GM10847 (cell line): ENCODE measurements around the gene DYNLRB1.

Experiments
- POLR2A ChIP-seq: IDR thresholded peaks from 2 replicates; pipeline ENCODE4 v1.6.1; 2011; ENCODE audit not compliant: insufficient read length; ENCODE audit errors: extremely low read depth

DYNLRB1 gene

DNA sequence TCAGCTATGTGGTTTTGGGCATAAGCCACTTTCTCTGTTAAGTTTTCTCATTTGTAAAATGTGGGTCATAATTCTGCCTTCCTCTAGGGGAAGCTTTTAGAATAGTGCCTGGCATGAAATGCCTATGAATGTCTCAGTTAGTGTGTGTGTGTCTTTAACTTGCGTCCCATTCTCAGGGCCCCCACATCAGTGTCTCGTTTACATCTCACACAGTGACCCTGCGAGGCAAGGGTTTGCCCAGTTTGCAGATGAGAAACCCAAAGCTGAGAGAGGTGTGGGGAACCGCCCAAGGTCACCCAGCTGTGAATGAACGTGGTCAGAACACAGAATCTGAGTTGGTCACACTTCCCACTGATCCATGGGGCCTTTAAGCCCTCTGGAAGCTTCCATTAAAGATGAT, 14.1 kb downstream of the DYNLRB1 start:
- no peak for TF ChIP-seq POLR2A

DNA sequence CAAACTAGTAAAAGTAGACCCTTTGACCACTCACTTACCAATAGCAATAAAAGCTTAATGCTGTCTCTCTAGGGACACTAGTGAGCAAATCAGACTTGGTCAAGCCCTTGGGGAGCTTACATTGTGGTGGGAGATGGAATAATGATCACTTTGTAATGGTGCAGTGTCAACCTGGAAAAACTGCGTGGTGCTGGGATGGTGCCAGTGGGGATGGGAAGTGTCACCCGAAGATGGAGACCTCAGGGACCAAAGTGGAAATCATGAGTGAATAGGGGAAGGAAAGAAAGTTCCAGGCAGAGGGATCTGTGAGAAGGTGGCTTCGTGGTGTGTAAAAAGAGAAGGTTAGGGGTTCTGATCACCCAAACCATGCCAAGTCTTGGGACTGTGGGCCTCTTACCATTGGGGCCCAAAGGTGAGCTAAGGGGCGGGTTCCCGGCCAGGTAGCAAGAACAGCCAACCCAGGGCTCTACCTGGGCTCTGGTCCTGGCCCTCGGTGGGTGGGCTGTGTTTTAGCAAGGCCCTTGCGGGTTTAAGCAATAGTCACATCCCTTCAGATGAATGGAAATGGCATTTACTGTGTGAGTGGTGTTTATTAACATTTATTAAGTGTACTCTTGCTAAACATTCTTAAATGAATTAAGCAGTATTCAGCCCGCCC, 15.5 kb downstream of the DYNLRB1 start:
- no peak for TF ChIP-seq POLR2A

DNA sequence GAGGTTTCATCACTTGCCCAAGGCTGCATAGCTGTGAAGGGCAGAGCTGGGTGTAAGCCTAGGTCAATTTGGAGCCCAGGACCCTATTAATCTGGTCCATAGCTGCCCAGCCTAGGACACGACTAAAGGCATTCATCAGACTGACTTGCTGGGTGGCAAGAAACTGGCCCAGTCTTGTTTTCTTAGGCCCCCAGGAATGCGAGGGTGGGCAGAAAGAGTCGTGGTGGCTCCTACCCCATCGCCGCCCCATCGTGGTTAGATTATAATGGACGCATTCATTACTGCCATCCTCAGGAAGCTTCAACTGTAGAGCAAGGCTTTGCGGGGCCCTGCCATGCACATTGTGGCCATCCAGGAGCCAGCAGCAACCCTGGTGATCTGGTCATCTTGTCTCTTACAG, 16.1 kb downstream of the DYNLRB1 start:
- no peak for TF ChIP-seq POLR2A

DNA sequence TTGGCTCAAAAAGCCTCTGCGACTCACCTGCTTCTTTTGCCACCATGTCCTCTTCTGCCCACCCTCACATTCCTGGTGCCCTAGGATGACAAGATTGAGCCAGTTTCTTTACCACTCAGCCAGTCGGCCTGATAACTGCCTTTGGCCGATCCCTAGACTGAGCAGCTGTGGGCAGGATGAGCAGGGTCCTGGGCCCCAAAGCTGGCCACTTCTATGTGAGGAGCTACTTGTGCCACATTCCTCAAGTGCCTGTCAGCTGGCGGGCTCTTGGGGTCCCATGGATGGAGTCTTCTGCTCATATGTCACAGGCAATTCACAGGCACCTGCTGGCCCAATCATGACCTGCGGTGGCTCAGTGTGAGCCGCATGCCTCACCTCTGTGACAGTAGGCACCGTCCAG, 16.5 kb downstream of the DYNLRB1 start:
- TF ChIP-seq POLR2A = no peak

- no peak for TF ChIP-seq POLR2A
Observed at GRCh38 chr20:34534391-34535165, 18.4 kb downstream of the DYNLRB1 start.

GRCh38 chr20:34535301-34535840, 19.1 kb downstream of the DYNLRB1 start:
- TF ChIP-seq POLR2A = no peak

DNA sequence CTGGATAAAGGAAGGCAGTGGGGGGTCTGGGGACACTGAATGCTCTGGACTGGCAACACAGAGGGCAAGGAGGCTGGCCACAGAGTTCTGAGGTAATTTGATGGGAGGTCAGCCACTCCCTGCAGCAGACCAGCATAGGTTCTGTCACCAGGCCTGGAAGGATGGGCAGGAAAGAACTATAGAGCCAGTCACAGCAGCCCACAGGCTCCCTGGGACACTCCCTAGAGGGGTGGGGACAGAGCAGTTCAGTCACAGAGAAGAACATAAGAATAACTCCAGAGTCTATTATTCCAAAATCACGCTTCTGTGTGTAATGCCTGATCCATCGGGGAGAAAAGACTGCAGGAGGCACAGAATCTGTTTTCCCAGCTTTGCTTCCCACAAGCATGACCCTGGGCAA, 19.6 kb downstream of the DYNLRB1 start:
- no peak for TF ChIP-seq POLR2A

DNA sequence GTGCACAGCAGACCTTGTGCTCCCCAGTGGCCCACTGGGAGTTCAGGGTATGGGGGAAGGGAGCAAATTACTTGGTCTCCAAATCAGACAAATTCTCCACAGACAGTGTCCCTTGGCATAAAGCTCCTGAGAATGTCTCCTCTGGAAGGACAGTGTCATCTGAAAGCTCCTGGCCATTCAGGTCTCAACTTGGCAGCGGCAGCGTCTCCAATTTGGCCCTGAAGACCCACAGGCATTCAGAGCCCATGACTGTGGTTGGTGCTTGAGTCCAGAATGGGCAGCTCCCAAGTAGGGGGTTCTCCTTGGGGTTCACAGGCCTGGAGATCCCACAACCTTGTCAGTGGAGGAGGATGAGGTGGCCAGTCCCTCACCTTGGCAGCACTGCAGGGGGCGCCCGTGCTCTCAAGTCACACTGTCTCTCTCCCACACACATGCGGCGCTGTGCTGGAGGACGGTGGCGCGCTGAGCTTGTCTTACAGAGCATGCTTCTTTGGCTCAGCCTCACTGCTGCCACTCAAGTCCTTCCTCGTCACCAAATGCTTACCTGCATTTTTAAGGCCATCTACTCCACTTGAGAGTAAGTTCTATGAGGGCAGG, 20.7 kb downstream of the DYNLRB1 start:
- no peak for TF ChIP-seq POLR2A

DNA sequence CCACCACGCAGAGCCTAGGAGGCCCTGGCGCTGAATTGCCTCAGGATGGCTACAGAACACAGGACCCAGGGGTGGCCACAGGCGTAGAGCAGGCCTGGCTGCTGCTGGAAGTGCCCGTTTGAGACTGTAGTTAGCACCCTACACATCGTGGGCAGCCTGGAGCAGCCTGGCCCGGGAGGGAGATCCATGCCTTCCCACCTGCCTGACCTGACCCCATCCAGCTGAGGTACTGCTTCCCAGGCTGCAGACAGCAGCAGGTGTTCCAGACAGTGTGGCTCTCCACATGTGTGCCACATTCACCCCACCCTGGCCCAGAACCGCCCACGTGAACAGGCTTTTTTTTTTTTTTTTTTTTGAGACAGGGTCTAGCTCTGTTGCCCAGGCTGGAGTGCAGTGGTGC, 21.4 kb downstream of the DYNLRB1 start:
- TF ChIP-seq POLR2A = no peak

DNA sequence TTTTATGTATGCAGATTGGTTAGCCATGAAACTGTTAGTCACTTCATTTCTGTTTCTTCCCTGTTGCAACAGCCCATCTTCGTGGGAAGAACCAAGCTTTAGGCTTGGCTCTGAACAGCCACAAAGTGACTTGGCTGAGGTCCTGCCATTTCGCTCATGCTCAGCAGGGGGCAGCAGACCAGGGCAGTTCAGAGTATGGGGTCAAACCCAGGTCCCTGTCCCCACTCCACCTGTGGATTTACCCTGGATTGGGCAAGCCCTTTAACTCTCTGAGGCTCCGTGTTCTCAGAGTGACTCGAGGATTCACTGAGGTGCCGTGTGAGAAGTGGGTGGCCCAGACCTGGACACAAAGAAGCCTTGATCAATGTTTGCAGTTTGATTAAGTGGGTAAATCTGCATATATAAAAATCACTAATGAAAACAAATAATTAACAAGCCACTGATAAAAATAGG, 22.5 kb downstream of the DYNLRB1 start:
- no peak for TF ChIP-seq POLR2A

- TF ChIP-seq POLR2A = no peak
Observed at GRCh38 chr20:34539756-34540155, 23.5 kb downstream of the DYNLRB1 start.

GRCh38 chr20:34540596-34541263, 24.5 kb downstream of the DYNLRB1 start:
- no peak for TF ChIP-seq POLR2A

GRCh38 chr20:34541264-34541901, 25.2 kb downstream of the DYNLRB1 start:
- TF ChIP-seq POLR2A = no peak

GRCh38 chr20:34541917-34542316, 25.7 kb downstream of the DYNLRB1 start:
- TF ChIP-seq POLR2A = no peak

DNA sequence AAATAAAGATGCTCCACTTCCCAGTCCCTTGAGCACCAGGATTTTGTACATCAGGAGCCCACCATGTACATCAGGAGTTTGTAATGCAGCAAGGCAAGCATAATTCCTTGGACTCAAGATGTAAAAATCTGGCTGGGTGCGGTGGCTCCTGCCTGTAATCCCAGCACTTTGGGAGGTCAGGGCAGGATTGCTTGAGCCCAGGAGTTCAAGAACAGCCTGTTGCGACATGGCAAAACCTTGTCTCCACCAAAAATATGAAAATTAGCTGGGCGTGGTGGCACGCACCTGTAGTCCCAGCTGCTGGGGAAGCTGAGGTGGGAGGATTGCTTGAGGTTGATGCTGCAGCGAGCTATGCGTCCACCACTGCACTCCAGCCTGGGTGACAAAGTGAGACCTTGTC, 26.2 kb downstream of the DYNLRB1 start:
- TF ChIP-seq POLR2A = no peak

DNA sequence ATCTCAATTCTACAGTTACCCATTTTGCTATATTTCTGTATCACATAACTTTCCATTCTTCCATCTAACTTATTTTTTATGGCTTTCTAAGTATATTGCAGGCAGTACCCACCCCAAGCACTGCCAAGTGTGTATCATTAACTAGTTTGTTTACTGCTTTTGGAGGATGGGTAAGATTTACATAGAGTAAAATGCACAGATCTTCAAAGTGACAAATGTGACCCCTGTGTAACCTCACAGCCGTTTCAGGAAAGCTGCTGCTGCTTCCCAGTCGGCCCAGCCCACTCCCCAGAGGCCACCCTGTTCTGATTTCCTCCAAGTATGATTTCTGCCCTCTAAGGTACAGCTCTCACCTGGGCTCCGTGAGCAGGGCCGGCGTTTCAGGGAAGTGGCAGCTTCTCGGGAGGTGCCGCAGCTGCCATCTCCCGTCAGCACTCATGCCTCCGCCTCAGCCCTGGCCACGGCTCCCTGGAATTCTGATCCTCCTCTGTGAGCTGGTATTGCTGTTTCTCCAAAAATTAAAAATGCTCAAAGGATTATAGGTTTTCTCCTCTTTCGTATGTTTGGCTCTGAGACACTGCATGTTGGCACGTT, 27.3 kb downstream of the DYNLRB1 start:
- TF ChIP-seq POLR2A = no peak
